Duodenal mucosa (tissue), 2 donors: ENCODE measurements around the gene BORCS5.

Experiments
- H3K27ac ChIP-seq: one replicate; pipeline ENCODE4 v1.7.0; 2013; ENCODE audit warnings: low read depth, low read length
- H3K27me3 ChIP-seq, 2 donors: one replicate each; pipeline ENCODE4 v1.7.0; 2013; ENCODE audit warnings: low read length in 2 of 2, control low read depth in 1 of 2; ENCODE audit not compliant: insufficient read depth in 2 of 2, control insufficient read depth in 1 of 2
- H3K36me3 ChIP-seq, 2 donors: one replicate each; pipeline ENCODE4 v1.7.0; 2013; ENCODE audit warnings: low read length in 2 of 2, control low read depth in 1 of 2; ENCODE audit not compliant: insufficient read depth in 2 of 2, control insufficient read depth in 1 of 2
- H3K4me1 ChIP-seq, 2 donors: one replicate each; pipeline ENCODE4 v1.7.0; 2013; ENCODE audit warnings: low read length in 2 of 2, control low read depth in 1 of 2; ENCODE audit not compliant: insufficient read depth in 2 of 2, control insufficient read depth in 1 of 2
- H3K4me3 ChIP-seq, 2 donors: one replicate each; pipeline ENCODE4 v1.7.0; 2013; ENCODE audit warnings: low read length in 2 of 2, low read depth in 1 of 2
- H3K9ac ChIP-seq, 2 donors: one replicate each; pipeline ENCODE4 v1.7.0; 2013; ENCODE audit warnings: low read length in 2 of 2, low read depth in 1 of 2
- H3K9me3 ChIP-seq, 2 donors: one replicate each; pipeline ENCODE4 v1.7.0; 2013; ENCODE audit warnings: low read length in 2 of 2, control low read depth in 1 of 2; ENCODE audit not compliant: control insufficient read depth in 1 of 2

The BORCS5 gene

DNA sequence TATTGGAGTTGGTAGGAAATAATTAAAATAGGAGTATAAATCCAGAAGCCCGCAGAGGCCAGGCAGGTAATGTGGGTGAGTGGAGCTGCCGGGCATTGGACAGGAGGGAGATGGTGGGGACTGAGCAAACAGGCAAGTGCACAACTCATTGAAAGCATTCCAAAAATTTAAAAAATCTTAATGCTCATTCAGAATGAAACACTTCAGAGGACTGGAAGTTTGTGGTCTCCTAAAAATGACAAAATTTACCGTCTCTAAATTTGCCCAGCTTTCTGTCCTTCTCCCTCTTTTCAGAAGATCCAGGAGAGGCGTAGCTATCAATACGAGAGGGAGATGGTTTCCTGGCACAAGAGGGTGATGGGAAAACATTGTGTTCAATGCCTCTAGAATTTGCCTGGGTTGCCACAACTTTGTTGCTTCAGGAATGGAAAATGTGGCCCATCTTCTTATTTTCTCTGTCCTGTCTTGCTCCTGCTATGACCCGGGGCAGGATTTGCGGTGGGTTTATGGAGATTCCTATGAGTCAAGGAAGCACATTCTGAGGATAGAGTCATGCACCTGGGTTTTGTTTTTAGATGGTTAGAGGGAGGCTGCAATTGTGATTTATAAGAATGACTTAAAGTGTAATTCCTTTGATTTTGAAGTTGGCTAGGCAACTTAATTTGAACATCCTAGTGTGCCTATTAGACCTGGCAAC is 72.2 kb downstream of the BORCS5 start:
- Histone ChIP-seq H3K9me3 (peaks cover 0 to 4% of the 10 kb centered on the region in 2 donors), H3K4me3 (no peak overlapping the region), H3K27ac (no peak overlapping the region), H3K9ac (no peak overlapping the region), H3K36me3 (no peaks in the 10 kb centered on the region), H3K4me1 (peaks cover 0 to 9% of the 10 kb centered on the region in 2 donors), H3K27me3 (no peaks in the 10 kb centered on the region)

DNA sequence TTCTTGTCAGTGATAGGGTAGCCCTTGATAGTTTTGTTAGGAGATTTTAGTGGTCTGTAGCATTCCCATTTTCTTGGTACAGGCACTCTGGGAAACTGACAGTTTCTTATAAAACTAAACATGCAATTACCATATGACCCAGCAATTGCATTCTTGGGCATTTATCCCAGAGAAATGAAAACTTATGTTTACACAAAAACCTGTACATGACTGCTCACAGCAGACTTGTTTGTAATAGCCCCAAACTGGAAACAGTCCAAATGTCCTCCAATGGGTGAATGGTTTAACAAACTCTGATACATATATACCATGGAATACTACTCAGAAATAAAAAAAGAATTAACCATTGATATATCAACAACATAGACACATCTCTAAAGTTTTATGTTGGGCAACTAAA is 75.5 kb downstream of the BORCS5 start:
- Histone ChIP-seq H3K9ac (no peak overlapping the region), H3K4me1 (peaks cover 0 to 12% of the 10 kb centered on the region in 2 donors), H3K36me3 (peaks cover 0 to 7% of the 10 kb centered on the region in 2 donors), H3K4me3 (no peak overlapping the region), H3K9me3 (no peaks in the 10 kb centered on the region), H3K27ac (no peak overlapping the region), H3K27me3 (no peaks in the 10 kb centered on the region)

- Histone ChIP-seq H3K9ac (no peak overlapping the region), H3K9me3 (no peaks in the 10 kb centered on the region), H3K4me3 (no peak overlapping the region), H3K4me1 (peaks cover 0 to 12% of the 10 kb centered on the region in 2 donors), H3K36me3 (peaks cover 0 to 7% of the 10 kb centered on the region in 2 donors), H3K27ac (no peak overlapping the region), H3K27me3 (no peaks in the 10 kb centered on the region)
Measured at GRCh38 chr12:12433203-12433731, 76.4 kb downstream of the BORCS5 start.

- Histone ChIP-seq H3K4me3 (no peak overlapping the region), H3K9ac (no peak overlapping the region), H3K27ac (no peak overlapping the region), H3K4me1 (peaks cover 8 to 18% of the 10 kb centered on the region in 2 donors), H3K36me3 (peaks cover 0 to 7% of the 10 kb centered on the region in 2 donors), H3K27me3 (no peaks in the 10 kb centered on the region), H3K9me3 (no peaks in the 10 kb centered on the region)
Measured at GRCh38 chr12:12436831-12437345, 80.0 kb downstream of the BORCS5 start.

DNA sequence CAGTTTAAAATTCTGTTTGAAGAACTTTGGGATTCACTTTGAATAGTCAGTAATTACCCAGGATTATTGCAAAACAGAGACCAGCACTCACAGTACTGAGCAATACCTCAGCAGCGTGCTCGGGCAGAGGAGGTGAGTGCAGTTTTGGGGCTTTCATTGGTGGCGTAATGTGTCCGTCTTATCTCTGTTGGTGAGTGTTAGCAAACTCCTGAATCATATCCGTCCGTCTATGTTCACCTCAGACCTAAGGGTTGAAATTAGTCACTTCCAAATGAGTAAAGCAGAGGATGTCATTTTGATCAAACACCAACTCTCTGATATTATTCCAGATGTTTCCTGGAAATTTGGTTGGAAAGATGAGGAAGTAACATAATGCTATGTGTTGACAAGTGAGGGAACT is 82.8 kb downstream of the BORCS5 start:
- Histone ChIP-seq H3K9ac (no peak overlapping the region), H3K4me1 (peaks cover 8 to 32% of the 10 kb centered on the region in 2 donors), H3K36me3 (peaks cover 0 to 7% of the 10 kb centered on the region in 2 donors), H3K9me3 (no peaks in the 10 kb centered on the region), H3K27me3 (no peaks in the 10 kb centered on the region), H3K4me3 (no peak overlapping the region), H3K27ac (no peak overlapping the region)

DNA sequence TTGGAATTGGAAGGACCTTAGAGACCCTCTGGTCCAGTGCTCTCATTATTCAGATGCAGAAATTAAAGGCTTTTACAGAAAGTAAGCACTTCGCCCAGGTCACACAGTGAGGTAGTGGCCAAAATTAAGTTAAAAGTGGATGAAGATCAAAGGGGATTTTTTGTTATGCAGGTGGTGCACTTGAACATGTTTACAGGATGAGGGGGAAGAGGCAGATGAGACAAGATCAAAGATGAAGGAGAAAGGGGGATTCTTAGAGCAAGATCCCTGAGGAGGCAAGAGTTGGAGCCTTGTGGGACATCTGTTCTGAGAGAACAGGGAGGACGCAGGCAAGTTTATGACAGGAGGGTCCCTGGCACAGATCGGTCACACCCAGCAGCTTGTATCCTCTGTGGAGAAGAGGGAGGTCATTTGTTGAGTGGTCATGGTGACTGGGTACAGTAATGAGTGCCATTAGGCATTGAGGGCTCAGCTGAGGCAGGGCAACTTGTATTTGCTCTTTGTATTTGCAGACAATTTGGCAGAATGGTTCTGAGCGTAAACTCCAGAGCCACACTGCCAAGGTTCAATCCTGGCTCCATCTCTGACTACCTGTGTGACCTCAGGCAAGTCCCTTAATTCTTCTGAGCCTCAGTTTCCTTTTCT is 84.0 kb downstream of the BORCS5 start:
- H3K9me3 ChIP-seq: no peaks in the 10 kb centered on the region
- H3K36me3 ChIP-seq: peaks cover 0 to 7% of the 10 kb centered on the region in 2 donors
- H3K27ac ChIP-seq: no peak overlapping the region
- no peak overlapping the region for H3K4me3 ChIP-seq
- H3K27me3 ChIP-seq: no peaks in the 10 kb centered on the region
- no peak overlapping the region for H3K9ac ChIP-seq
- peaks cover 8 to 30% of the 10 kb centered on the region in 2 donors for H3K4me1 ChIP-seq

- peaks cover 0 to 5% of the 10 kb centered on the region in 2 donors for H3K36me3 ChIP-seq
- H3K9me3 ChIP-seq: no peaks in the 10 kb centered on the region
- H3K9ac ChIP-seq: no peak overlapping the region
- no peak overlapping the region for H3K4me3 ChIP-seq
- peaks cover 8 to 29% of the 10 kb centered on the region in 2 donors for H3K4me1 ChIP-seq
- no peak overlapping the region for H3K27ac ChIP-seq
- H3K27me3 ChIP-seq: no peaks in the 10 kb centered on the region
Measured at GRCh38 chr12:12441429-12441807, 84.5 kb downstream of the BORCS5 start.

GRCh38 chr12:12441843-12442461 is 85.1 kb downstream of the BORCS5 start:
- Histone ChIP-seq H3K9ac (no peak overlapping the region), H3K27ac (peak overlapping the region; percentile 26), H3K36me3 (no peaks in the 10 kb centered on the region), H3K27me3 (no peaks in the 10 kb centered on the region), H3K9me3 (no peaks in the 10 kb centered on the region), H3K4me3 (no peak overlapping the region), H3K4me1 (peaks cover 8 to 29% of the 10 kb centered on the region in 2 donors)

- no peak overlapping the region for H3K4me3 ChIP-seq
- peak overlapping the region; percentile 26 for H3K27ac ChIP-seq
- H3K27me3 ChIP-seq: no peaks in the 10 kb centered on the region
- no peaks in the 10 kb centered on the region for H3K9me3 ChIP-seq
- H3K4me1 ChIP-seq: peaks cover 8 to 29% of the 10 kb centered on the region in 2 donors
- H3K9ac ChIP-seq: no peak overlapping the region
- no peaks in the 10 kb centered on the region for H3K36me3 ChIP-seq
Measured at GRCh38 chr12:12442548-12443071, 85.7 kb downstream of the BORCS5 start.
